GM18907 (cell line): ENCODE results near the gene MTCL1.

Experiments
- ATAC-seq: cut with Tn5 transposase; IDR thresholded peaks from one replicate; pipeline ENCODE4 v1.9.1; 2021; ENCODE audit warnings: mild to moderate bottlenecking, moderate library complexity; ENCODE audit not compliant: unreplicated experiment

MTCL1 gene

DNA sequence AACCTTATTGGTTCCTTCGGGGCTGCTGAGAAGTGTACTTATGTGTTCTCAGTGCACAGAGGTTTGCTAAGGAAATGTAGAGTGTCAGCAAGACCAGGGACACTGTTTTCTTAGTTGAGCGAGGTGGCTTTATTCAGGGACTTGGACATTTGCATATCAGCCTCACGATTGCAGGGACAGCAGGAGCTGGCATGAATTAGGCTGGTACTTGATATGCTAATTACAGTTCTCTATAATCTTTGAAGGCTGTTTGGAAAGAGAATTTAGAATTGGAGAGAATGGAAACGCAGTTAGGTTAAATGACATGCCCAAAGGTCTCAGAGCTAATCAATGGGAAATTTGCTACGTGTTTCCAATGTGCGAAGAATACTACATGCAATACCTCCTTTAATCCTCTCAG, 18.7 kb upstream of the MTCL1 start:
- ATAC-seq = no peak

DNA sequence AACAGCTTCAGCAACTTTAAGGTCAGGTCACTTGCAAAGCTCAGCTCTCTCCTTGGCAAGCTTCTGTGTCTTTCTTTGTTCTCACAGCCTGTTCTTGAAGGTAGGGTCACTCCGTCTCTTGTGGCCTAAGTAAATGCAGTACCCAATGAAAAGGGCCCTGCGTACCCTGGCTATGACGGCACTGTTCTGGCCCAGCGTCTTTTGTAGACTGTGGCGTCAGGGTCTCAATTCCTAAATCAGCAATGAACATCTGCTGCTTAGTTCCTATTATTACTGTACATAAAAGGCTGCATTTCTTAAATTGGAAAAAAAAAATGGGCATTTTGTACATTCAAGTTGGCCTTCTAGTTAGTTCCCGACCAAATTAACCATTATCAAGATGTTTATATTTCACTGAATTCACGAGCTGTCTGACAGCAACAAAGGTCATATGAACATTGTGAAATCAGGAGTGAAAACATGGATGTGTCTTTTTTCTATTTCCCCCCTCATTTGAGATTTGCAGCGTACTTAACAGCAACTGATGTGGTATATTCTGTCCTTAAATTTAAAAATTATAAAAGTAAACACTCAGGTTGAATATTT, 17.0 kb upstream of the MTCL1 start:
- no peak for ATAC-seq

DNA sequence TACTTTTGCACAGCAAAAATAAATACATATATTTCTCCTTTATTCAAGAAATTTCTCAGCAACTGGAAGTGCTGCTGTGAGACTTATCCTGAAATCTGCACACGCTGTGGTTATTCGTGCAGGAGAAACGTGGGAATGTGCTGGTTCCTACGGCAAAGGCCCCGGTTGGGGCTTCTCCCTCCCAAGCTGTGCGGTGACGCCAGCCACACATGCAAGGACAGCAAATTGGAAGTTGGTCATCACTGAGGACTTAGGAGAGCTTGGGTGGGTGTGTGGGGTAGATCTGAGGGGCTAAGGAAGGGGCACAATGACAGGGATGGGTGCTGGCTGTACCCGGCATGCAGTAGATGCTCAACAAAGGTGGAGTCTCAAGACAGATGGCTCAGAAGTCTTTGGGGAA, 16.5 kb upstream of the MTCL1 start:
- no peak for ATAC-seq

DNA sequence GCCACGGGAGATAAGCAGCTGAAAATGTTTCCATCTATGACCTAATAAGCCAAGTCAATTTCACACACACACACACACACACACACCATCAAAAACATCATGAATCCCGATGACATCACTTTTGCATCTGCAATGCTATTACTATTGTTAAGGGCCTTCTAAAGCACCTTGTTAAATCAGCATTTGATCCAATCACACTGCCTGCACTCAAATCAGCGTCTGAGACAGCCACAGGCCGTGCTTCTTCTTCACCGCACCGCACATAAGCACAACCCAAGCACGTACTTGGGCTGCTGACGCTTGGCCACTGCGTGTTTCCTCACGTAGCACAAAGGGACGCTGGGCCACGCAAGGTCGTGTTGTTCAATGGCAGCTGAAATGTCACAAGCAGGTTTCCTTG, 15.8 kb upstream of the MTCL1 start:
- ATAC-seq = no peak

DNA sequence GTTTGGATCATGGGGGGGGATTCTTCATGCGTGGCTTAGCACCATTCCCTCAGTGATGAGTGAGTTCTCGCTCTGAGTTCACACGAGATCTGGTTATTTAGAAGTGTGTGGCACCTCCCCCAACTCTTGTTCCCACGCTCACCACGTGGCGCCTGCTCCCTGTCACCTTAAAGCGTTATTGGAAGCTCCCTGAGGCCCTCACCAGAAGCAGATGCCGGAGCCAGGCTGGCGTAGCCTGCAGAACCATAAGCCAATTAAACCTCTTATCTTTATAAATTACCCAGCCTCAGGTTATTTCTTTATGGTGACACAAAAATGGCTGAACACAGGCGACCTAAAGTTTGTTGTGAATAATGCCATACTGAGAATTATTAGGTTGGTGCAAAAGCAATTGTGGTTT, 10.5 kb upstream of the MTCL1 start:
- ATAC-seq = no peak

DNA sequence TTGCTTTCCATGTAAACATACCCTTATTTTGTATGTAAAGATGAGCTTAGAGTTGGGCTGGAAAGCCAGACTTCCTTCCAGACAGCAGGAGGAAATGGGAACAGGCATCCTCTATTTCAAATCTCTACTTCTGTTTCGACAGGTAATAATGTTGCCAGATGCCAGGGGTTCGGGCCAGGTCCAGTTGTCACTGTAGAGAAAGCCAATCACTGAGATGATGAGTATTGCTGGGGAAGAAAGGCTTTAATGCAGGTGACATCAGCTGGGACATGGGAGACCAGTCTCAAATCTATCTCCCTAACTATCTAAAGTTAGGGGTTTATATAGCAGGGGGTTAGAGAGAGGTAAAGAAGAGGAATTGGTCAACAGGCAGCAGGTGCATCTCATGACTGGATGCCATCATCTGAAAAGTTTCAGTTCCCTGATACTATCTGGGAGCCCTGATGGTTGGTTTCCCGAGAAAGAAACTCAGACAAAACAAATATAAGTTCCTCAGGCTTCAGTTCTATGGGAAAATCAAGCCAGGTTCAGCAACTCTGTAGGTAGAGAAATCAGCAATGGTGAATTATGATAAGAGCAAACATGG, 9.3 kb upstream of the MTCL1 start:
- ATAC-seq = peak; percentile 70

DNA sequence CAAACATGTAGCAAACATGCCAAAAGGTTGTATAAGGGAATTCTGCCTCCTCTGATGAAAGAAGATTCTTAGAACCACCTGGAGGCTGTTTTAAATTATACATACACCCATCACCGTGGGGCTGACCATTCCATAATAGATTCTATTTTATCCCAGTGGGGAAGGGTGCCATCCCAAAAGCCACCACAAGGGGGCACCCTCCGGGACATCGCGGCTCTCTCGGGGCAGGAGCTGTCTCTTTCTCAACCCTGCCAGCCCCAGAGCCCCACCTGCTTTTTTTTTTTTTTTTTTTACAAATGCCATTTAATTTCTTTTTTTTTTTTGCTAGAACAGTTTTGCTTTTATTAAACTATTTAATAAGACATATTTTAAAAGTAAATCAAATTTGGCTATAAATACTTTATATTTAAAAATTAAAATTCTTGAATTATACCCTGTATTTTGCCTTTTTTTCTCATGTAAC, 8.6 kb upstream of the MTCL1 start:
- no peak for ATAC-seq

DNA sequence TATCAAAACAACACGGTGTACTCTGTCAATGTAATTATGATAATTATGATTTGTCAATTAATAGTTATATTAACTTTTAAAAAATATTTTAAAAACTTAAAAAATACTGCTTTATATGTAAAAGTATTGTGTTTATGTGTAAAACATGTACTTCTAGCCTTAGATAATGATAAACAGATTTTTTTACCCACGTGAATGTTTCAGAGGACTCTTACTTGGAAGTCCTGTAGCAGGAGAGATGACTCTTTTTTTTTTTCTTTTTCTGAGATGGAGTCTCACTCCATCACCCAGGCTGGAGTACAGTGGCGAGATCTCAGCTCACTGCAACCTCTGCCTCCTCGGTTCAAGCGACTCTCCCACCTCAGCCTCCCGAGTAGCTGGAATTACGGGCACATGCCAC, 6.2 kb upstream of the MTCL1 start:
- ATAC-seq = no peak

DNA sequence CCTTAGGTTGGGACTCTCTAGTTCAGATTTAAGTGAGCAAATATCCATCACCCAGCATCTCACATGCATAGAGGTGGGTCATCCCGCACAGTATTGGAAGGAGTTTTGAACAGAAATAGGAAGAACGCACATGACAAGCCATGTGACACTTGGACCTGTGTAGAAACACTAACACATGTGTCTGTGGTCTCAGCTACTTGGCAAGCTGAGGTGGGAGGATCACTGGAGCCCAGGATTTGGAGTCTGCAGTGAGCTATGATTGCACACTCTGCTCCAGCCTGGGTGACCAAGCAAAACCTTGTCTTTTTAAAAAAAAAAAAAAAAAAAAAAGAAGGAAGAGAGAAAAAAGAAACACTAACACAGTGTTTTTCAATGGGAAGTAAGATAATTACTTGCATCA, 5.4 kb upstream of the MTCL1 start:
- no peak for ATAC-seq

DNA sequence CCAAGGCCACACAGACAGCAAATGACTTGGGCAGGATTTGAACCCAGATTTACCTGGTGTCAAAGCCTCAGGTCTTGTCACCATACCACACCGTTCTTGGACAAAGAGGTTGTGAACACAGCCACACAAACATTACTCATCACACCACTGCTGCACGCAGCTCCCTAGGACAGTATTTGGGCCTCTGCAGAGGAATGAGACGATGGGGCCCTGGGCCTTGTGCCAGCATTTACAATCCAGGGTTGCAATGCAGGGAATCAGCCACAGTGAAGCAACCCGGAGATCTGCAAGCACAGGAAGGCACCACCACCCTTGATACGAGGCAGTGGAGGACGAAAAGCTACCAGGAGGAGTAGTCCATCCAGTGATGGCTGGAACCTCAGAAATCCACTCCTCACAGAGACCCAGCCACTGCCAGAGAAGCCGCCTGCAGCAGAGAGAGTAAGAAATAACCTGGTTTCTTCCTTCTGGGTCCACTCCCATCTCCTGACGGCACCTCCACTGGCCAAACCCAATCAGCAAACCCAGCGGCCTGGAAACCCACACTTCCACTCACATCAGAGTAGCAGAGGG, 3.7 kb upstream of the MTCL1 start:
- no peak for ATAC-seq

DNA sequence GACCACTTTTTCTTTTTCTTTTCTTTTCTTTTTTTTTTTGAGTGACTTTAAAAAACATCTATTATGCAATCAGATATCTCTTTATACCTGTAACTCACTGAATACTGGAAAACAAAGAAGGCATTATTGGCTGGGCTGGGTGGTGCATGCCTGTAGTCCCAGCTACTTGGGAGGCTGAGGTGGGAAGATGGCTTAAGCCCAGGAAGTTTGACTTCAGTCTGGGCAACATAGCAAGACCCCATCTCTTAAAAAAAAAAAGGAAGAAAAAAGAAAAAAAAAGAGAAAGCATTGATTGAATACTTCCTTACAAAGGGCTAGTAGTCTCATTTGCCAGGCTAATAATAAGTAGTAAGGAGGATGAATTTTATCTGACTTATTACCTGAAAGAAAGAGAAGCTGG, 2.7 kb upstream of the MTCL1 start:
- ATAC-seq = no peak

DNA sequence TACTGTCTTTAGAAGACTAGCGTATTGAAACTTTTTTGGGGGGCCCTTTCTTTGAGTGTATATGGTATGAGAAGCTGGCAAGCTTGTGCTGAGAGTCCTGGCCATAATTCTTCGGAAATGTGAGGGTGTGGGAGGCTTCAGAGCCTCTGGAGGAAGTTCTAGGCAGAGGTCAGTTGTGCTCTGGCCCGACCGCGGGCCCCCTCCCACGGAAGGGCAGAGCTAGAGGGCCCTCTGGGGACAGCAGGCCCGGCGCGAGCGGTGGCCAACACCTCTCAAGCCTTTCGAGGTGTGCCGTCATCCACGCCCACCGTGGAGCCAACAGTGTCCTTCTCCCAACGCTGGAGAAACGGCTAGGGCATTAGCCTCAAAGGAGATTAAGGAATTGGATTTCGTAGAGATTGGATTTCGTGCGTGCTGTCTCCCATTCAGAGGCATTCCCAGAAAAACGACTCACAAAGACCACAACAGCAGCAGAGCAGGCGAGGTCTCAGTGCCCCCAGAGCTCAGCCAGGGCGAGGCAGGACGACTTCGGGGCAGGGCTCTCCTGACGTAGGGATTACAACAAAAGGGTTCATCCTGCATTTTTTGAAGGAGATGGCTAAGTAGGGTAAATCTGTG, 2.2 kb upstream of the MTCL1 start:
- ATAC-seq = no peak

DNA sequence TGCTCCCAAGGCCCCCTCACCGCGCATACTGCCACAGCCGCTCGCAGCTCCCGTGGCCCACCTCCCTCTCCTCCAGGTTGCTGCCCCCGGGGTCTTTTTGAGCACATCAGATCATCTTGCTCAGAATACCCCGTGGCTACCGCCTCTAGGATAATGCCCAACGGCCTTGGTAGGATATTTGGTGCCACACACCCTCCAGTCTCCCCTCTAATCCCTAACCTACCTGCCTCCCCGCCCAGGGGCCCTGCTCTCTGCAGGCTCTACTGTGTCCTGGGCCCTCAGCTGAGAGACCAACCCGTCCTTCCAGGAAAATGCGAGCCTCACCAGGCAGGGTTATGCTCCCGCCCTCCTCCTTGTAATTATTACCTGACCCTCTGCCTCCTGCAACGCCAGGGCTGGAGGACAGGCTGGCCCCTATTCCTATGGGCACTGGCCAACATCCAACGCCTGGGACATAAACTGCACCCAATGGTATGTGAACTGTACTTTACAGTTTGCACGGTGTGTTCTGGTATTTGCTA, 1.5 kb upstream of the MTCL1 start:
- ATAC-seq = no peak

DNA sequence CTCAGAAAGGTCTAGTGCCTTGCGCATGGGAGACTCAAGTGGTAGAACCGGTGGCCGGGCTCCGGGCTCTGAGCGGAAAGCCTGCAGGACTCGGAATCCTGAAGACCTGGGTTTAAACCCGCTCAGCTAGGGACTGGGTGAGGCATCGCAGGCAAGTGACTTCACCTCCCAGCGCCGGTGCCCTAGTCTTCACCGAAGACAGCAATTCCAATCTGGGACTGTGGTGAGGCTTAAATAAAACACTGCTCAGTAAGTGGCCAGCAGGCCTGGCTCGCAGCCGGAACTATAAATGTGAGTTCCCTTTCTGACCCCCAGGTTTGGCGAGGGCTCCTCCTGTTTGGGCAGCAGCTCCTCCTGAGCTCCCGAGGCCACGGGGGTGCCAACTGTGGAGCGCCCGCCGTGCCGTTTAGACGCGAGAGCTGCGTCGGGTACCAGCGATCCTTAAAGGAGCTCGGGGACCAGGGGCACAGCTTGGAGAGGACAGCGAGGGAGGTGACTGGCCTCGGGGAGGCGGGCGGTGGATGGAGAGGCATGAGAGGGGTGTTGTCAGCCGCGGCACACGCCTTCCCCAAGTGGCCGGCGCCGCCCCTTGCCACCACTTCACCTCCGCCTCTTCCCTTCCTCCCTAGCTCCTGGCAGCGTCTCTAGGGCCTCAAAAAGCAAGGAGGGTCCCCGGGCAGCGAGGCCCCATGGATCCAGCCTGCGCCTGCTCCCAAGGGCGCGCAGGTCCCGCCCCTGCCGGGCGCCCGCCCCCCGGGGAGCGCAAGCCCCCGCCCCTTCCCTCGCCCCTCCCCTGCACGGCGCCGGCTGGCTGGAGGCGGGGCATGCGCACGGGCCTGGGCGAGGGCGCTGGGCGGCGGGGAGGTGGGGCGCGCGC, 757 bp upstream of the MTCL1 start:
- peak; percentile 90 for ATAC-seq

DNA sequence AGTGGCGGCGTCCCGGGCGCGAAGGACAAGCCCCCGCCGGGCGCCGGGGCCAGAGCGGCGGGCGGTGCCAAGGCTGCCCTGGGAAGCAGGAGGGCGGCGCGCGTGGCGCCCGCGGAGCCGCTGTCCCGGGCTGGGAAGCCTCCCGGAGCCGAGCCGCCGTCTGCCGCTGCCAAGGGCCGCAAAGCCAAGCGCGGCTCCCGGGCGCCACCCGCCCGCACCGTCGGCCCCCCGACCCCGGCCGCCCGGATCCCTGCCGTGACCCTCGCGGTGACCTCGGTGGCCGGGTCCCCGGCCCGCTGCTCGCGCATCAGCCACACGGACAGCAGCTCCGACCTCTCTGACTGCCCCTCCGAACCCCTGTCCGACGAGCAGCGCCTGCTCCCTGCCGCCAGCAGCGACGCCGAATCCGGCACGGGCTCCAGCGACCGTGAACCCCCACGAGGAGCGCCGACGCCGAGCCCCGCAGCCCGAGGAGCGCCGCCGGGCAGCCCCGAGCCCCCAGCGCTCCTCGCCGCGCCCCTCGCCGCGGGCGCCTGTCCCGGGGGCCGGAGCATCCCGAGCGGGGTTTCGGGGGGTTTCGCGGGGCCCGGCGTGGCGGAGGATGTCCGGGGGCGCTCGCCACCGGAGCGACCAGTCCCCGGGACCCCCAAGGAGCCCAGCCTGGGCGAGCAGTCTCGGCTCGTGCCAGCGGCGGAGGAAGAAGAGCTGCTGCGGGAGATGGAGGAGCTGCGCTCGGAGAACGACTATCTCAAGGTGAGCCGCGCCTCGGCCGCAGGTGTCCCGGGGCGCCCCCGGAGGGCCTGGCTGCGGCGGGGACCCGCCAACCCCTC, 820 bp downstream of the MTCL1 start:
- no peak for ATAC-seq

DNA sequence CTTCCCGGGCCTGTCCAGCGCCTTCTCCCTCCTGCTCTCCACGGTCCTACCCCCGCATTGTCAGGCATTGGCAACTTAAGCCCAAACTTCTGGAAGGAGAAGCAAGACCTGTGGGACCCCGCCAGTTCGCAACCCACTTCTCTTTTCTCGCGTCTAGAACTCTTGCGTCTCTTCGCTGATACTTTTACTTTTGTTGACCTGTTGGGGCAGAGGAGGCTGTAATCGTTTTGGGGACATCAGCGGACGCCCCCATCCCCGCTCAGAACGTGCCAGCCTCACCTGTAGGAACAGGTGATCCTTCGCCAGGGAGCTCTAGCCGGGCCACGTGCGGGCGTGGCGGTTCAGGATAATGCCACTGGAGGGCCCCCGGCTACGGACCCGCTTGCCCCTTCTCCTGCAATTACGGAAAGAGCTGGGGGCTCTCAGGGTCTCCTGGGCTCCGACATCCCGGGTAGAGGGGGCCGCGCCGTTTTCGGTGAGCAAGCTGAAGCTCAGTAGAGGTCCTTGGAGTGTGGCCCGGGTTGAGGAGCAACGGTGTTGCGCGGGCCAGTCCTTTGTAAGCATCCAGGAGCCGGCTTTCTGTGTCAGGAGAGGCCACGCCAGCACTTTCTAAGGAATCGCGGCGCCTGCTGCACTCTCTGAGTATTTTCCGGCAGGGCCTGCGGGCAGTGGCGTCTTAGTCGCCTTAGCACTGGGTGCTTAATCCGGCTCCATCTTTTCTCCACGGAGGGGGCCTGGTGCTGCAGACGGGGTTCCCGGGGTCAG, 1.6 kb downstream of the MTCL1 start:
- ATAC-seq = no peak

DNA sequence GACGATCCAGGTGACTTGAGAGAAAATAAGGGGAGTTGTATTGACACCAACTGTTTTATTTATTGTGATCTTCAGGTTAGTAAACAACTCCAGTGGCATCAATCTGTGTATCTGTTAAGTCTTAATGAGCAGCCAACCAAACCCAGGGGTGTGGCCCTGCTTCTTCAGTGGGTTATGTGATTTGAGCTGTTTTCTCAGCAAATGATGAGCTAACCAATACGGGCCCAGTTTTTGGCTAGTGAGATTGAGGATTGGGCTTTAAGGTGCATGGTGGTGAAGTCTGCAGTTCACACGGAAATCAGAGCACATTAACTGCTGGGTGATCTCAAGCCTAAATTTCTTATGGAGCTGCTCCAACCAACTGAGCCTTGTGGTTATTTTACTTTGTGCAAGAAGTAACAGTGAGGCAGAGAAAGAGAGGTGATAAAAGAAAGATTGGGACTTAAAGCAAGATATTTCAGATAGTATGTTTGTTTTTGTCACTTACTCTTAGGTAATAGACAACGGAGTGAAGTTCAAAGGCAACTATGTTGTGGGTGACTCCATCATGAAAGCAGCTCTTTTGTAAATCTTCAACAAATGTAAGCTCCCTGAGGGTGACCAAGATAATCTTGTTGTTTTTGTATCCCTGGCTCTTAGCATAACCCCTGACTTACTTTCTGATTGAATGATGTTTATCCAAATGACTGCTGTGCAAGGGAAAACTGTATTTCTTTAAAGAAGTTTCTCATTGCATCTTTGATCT, 2.4 kb downstream of the MTCL1 start:
- ATAC-seq = no peak

DNA sequence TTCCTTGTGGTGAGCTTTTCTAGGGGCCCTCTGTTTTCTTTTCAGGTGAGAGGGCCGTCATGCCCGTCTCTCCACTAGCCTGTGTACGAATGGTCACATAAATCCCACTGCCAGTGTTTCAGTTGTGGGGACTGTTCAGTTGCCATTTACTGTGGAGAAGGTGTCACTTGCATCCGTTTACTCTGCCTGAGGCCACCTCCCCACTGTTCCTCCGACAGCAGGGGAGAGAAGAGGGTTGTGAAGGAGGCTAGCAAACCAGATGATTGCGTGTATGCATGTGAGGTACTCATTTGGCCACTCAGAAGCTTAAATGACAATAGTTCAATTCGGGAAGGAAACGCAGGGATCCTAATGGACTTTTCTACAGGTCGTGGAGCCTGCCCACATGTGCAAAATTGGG, 3.3 kb downstream of the MTCL1 start:
- no peak for ATAC-seq
